Measurements from ENCODE around the gene CDH23.

Gene CDH23

GRCh38 chr10:71683301-71683700, 286.6 kb downstream of the CDH23 start:
- H3K9ac ChIP-seq = no peak overlapping the region
- peaks cover 85% of the 10 kb centered on the region for H3K27me3 ChIP-seq (ENCODE audit: insufficient read depth, low read depth)
- H3K4me3 ChIP-seq (IDR thresholded peaks at IDR 0.05; ENCODE audit: insufficient read depth, low read depth, low read length) = no peak overlapping the region
- no peak for TF ChIP-seq CTCF (conservative IDR thresholded peaks at IDR 0.05; ENCODE audit: low read depth, low read length)
- no peaks in the 10 kb centered on the region for H3K79me2 ChIP-seq (ENCODE audit: insufficient read depth, low read depth)
- H3K36me3 ChIP-seq (ENCODE audit: insufficient read depth) = no peaks in the 10 kb centered on the region
- H3K4me2 ChIP-seq = no peak overlapping the region
- H3K4me1 ChIP-seq (ENCODE audit: low read depth, poor library complexity, severe bottlenecking) = no peaks in the 10 kb centered on the region
- no peak overlapping the region for H3K27ac ChIP-seq
- no peak overlapping the region for H2AFZ ChIP-seq (ENCODE audit: low read depth)
- no peaks in the 10 kb centered on the region for H4K20me1 ChIP-seq (ENCODE audit: insufficient read depth)

- peaks cover 72% of the 10 kb centered on the region for H3K27me3 ChIP-seq (ENCODE audit: insufficient read depth, low read depth)
- no peak overlapping the region for H3K9ac ChIP-seq
- no peak overlapping the region for H2AFZ ChIP-seq (ENCODE audit: low read depth)
Observed at GRCh38 chr10:71684356-71685173, 287.8 kb downstream of the CDH23 start.

GRCh38 chr10:71685554-71686232, 289.0 kb downstream of the CDH23 start:
- H3K4me3 ChIP-seq (IDR thresholded peaks at IDR 0.05; ENCODE audit: insufficient read depth, low read depth, low read length) = no peak overlapping the region
- no peak overlapping the region for H2AFZ ChIP-seq (ENCODE audit: low read depth)
- no peak overlapping the region for H3K4me2 ChIP-seq
- no peaks in the 10 kb centered on the region for H3K79me2 ChIP-seq (ENCODE audit: insufficient read depth, low read depth)
- no peaks in the 10 kb centered on the region for H3K36me3 ChIP-seq (ENCODE audit: insufficient read depth)
- no peaks in the 10 kb centered on the region for H4K20me1 ChIP-seq (ENCODE audit: insufficient read depth)
- H3K27me3 ChIP-seq (ENCODE audit: insufficient read depth, low read depth) = peaks cover 64% of the 10 kb centered on the region
- no peak overlapping the region for H3K9ac ChIP-seq
- no peak for TF ChIP-seq CTCF (conservative IDR thresholded peaks at IDR 0.05; ENCODE audit: low read depth, low read length)
- no peak overlapping the region for H3K27ac ChIP-seq
- no peaks in the 10 kb centered on the region for H3K4me1 ChIP-seq (ENCODE audit: low read depth, poor library complexity, severe bottlenecking)

More at GRCh38 chr10:71684356-71685173, 287.8 kb downstream of the CDH23 start:
- no peak overlapping the region for H3K27ac ChIP-seq
- H4K20me1 ChIP-seq (ENCODE audit: insufficient read depth) = no peaks in the 10 kb centered on the region
- TF ChIP-seq CTCF (conservative IDR thresholded peaks at IDR 0.05; ENCODE audit: low read depth, low read length) = no peak
- no peak overlapping the region for H3K4me2 ChIP-seq
- no peaks in the 10 kb centered on the region for H3K4me1 ChIP-seq (ENCODE audit: low read depth, poor library complexity, severe bottlenecking)
- H3K4me3 ChIP-seq (IDR thresholded peaks at IDR 0.05; ENCODE audit: insufficient read depth, low read depth, low read length) = no peak overlapping the region
- no peaks in the 10 kb centered on the region for H3K79me2 ChIP-seq (ENCODE audit: insufficient read depth, low read depth)
- no peaks in the 10 kb centered on the region for H3K36me3 ChIP-seq (ENCODE audit: insufficient read depth)

GRCh38 chr10:71687077-71687476, 290.4 kb downstream of the CDH23 start:
- H3K4me2 ChIP-seq = no peak overlapping the region
- no peaks in the 10 kb centered on the region for H3K79me2 ChIP-seq (ENCODE audit: insufficient read depth, low read depth)
- TF ChIP-seq CTCF (conservative IDR thresholded peaks at IDR 0.05; ENCODE audit: low read depth, low read length) = no peak
- no peaks in the 10 kb centered on the region for H3K4me1 ChIP-seq (ENCODE audit: low read depth, poor library complexity, severe bottlenecking)
- H3K27ac ChIP-seq = no peak overlapping the region
- H4K20me1 ChIP-seq (ENCODE audit: insufficient read depth) = no peaks in the 10 kb centered on the region
- H3K4me3 ChIP-seq (IDR thresholded peaks at IDR 0.05; ENCODE audit: insufficient read depth, low read depth, low read length) = no peak overlapping the region
- H2AFZ ChIP-seq (ENCODE audit: low read depth) = no peak overlapping the region
- H3K9ac ChIP-seq = no peak overlapping the region
- H3K36me3 ChIP-seq (ENCODE audit: insufficient read depth) = no peaks in the 10 kb centered on the region
- peaks cover 57% of the 10 kb centered on the region for H3K27me3 ChIP-seq (ENCODE audit: insufficient read depth, low read depth)
